Dermis blood vessel endothelial cell (primary cell): ENCODE data around the gene PKP2. TPM values are rescaled to one million over a fixed set of nuclear protein-coding genes. Genes with fewer than 3 reads are reported as not detected.

Experiments
- DNase-seq: peaks from one replicate; pipeline ENCODE4 v3.0.0; 2010
- total RNA-seq: library from RNA; depleted of rRNA; stranded (reverse); fragments of >200 nt; gene quantifications from 2 replicates; pipeline ENCODE4 v1.2.3, GENCODE V29; 2014

PKP2 gene
- total RNA-seq, 1 donor from 2014 or later = 1.2 TPM

GRCh38 chr12:32804301-32804700, 92.3 kb downstream of the PKP2 start:
- DNase-seq = no peak

DNA sequence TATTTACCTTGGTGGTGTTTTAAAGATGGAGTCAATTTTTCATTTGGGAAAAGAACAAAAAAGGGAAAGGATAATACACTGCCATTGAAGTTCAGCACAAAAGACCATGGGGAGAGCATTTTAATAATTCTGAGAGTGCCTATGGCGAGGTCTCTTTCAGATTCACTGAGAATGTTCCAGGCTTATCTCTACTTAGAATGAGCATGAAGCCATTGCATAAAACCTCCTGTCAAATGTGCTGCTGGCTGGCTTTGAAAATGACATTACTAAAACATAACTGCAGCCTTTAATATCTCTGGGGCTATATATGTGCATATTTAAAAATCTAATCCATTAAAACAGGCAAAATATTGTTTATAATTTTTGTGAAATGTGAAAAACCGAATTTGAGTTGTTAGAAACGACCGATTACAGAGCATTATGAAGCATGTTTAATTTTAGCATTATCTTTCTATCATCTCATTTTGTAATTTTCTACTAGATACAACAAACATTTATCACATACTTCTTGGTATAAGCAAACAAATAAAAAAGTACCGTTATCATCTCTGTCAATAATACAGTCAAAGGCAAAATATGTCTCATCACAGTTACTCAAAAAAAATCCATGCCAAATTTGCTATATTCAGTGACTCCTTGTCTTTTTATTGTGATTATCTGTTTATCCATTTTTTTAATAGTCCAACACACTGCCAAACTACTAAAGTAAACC, 95.2 kb downstream of the PKP2 start:
- DNase-seq = no peak

DNA sequence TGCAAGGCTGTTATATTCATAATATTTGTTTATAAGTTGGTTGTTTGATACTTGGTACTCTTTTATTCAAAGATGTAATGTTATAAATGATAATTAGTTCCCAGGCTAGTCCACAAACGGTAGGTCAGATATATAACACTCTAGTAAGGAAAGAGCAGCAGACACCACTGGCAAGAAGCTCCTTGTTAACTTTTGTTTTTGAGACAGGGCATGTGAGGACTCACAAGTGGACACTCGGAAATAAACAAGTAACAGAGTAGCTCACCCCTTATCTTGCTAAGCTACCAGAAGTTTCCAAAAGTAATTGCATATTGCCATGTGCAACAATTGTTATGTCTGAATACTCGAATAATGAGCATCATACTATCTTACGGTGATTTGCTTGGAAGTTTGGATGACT, 102.3 kb downstream of the PKP2 start:
- no peak for DNase-seq

DNA sequence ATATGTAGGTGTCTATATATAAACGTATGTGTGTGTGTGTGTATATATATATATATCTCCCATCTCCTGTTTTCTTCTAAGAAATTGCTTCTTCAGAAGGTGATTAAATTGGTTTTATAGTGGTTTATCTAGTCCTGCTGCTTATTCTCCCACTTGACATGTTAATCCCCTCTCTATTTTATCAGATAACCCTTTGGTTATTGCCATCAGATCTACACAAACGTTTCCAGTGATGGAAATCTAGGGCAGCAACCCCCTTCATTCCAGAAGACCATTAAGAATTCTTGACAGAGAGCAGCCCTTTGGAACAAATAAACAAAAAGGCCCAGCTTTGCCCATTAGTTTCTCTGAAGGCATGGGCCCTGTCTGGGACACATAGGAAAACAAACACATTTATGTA, 106.7 kb downstream of the PKP2 start:
- no peak for DNase-seq

GRCh38 chr12:32789446-32789845, 107.1 kb downstream of the PKP2 start:
- DNase-seq = no peak

GRCh38 chr12:32788405-32788804, 108.2 kb downstream of the PKP2 start:
- DNase-seq = no peak

GRCh38 chr12:32785557-32785956, 111.0 kb downstream of the PKP2 start:
- DNase-seq = no peak

GRCh38 chr12:32783029-32783428, 113.5 kb downstream of the PKP2 start:
- no peak for DNase-seq

GRCh38 chr12:32780071-32780470, 116.5 kb downstream of the PKP2 start:
- no peak for DNase-seq

- DNase-seq = no peak
Measured at GRCh38 chr12:32777691-32778175, 118.8 kb downstream of the PKP2 start.

DNA sequence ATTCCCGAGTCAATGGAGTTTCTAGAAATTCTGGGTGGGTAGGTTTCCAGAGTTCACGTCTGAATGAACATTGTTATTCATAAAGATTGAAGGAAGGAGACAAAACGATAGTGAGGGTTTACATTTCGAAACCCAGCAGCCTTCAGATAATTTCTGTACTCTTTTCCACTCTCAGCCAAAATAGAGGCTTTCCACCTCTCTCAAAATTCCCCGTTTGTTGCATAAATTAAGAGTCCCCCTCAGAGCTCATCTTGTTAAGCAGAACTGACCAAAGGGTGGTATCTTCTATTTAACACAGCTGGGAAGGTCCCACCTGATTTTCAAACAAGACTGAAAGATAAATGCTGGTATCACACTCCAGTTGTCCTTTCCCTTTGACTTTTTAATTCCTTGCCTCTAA, 119.4 kb downstream of the PKP2 start:
- no peak for DNase-seq

DNA sequence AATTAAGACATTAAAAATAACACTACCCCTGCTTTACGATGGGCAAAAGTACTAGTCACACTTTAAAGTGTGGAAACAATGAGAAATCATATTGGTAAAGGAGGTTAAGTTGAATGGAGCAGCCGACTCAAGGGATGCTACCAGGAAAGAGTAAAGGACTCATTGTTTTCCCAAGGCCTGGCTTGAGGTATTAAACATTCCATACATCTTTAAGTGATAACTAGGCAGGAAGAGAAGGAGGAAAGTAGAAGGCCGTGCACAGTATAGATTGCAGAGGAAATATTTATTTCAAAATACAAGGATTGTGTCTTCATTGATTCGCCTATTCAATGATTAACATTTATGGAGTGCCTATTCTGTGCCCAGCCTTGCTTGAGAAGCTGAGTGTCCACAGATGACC, 120.3 kb downstream of the PKP2 start:
- DNase-seq = no peak

- DNase-seq = no peak
Measured at GRCh38 chr12:32773691-32774090, 122.9 kb downstream of the PKP2 start.

DNA sequence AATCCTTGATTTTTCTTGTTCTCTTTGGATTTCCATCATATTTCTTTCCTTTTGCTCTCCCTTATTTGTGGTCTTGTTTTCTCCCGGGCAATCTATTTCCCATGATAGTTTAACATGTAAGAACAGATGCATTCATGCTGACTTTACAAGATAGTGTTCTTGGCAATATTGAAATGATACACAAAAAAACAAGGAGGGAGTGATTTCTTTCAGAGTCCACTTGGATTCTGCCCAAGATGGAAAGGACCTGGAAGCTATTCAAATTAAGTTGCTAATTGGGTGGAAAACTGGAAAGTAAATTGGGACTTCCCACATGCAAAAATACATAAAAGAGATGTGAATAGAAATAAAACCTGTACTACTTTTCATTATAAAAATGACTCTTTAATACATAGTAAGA, 126.4 kb downstream of the PKP2 start:
- no peak for DNase-seq

DNA sequence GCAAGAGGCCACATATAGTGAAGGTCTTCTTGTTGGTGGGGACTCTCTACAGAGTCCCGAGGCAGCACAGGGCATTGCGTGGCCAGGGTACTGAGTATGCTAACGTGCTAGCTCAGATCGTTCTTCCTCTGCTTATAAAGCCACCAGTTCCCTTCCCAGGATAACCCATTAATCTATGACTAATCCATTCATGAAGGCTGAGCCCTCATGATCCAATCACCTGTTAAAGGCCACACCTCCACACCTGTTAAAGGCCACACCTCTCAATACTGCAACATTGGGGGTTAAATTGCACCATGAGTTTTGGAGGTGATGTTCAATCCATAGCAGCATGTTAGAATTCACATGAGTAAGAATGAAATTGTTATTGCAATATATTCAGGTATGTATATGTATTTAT, 128.1 kb downstream of the PKP2 start:
- DNase-seq = no peak

DNA sequence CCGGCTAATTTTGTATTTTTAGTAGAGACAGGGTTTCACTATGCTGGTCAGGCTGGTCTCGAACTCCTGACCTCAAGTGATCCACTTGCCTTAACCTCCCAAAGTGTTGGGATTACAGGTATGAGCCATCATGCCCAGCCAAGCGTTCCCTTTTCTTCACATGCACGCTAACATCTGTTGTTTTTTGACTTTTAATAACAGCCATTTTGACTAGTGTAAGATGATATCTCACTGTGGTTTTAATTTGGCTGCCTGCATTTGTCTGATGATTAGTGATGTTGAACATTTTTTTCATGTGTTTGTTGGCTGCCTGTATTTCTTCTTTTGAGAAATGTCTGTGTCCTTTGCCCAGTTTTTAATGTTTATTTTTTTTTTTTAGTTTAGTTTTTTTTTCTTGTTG, 130.7 kb downstream of the PKP2 start:
- DNase-seq = no peak

GRCh38 chr12:32761716-32762115, 134.9 kb downstream of the PKP2 start:
- DNase-seq = no peak

GRCh38 chr12:32757157-32757556, 139.4 kb downstream of the PKP2 start:
- DNase-seq = no peak

GRCh38 chr12:32756476-32757066, 140.0 kb downstream of the PKP2 start:
- peak; percentile 6 for DNase-seq

DNA sequence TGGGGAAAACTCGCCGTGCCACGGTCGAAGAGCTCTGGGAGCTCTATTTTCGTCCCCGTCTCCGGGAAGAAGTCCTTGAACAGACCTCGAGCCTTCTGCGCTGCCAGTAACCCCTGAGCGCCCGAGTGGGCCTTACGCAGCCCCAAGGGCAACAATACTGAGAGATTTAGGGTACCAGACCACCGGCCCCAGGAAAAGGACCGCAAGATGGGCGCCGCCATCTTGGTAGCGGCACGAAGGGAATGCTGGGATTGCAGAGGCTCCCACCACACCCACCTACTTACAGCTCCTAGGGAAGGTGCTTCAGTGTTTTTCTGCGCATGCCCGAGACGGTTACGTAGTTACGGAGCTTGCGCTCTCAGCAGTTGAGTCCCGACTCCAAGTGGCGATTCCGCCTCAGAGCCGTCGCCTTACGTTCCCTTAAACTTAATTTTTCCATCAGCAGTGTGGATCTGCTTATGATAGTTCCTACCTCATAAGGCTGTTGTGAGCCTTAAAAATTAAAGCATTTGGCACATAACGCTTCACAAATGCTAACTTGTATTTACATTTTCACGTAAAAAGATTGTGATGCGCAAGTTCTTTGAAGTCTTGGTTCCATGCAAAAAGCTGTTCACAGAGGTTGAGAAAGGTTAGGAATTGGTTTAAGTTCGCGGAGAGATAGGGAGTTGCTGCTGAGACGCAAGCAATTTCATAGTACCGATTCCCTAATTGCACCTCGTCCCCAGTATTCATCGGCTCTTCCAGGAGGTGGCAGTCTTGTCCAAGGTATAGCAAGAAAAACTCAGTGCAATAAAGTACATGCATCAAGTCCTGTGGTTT, 140.7 kb downstream of the PKP2 start, which contains the start of gene YARS2:
YARS2 (minus strand) TSS at position 244 of the 822 bp plus-strand sequence; CDS start at position 221, 23 bp downstream.
- DNase-seq = peak; percentile 100

DNA sequence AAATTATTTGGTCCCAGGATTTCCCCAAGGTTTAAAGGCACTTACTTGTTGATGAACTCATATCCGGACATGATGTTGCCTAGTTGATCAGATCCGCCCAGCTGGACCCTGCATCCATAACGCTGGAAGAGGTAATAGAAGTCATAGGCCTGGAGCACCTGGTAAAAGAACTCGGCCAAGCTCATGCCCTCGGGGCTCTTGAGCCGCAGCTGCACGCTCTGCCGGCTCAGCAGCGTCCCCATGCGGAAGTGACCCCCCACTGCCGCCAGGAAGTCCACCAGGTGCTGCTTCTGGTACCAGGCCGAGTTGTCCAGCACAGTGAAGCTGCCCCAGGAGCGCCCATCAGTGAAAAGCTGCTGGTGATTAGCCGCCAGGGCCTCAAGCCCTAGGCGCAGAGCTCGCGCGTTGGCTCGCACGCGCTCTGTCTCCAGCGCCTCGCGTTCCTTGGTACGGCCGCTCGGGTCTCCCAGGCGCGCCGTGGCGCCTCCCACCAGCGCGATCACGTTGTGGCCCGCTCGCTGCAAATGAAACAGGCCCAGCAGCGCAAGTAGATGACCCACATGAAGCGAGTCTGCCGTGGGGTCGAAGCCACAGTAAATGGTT, 141.4 kb downstream of the PKP2 start:
- DNase-seq = peak; percentile 94

DNA sequence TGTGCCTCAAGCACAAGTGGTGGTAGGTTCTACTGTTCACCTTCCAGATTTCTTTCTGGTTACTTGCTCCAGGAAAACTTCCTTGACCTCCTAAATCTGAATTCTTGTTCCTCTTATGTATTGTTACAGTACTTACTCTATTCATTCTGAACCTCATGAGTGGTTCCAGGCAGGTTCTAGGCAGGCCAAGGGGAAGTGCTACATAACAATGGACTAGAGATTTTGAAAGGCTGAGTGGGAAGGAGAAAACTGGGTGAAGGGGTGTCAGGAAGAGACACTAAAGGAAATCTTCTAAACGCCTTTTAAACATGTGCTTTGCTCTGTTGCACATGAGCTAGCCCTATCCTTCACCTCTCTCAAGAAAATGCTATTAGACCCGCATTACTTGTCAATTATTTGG, 142.5 kb downstream of the PKP2 start:
- DNase-seq = peak; percentile 54

GRCh38 chr12:32753605-32754004, 143.0 kb downstream of the PKP2 start:
- no peak for DNase-seq
